GM12878 (cell line): Measurements from ENCODE around the gene OSGIN1. TPM values are rescaled to one million over a fixed set of nuclear protein-coding genes. Genes with fewer than 3 reads are reported as not detected.

Experiments used
- ATAC-seq: fragments of 200-7000 bp; cut with Tn5 transposase; 3 replicates; pipeline ENCODE4 v1.9.1; 2020; ENCODE audit warnings: mild to moderate bottlenecking, moderate library complexity
- BruUV-seq: library from RNA; stranded (reverse); fragments of 400-500 nt; replicated peaks from 2 replicates; lab custom pipeline; 2021; lab: Mats Ljungman, UMichigan
- CTCF ChIA-PET: fragments of 300-600 bp; sonication (Branson Sonifier 250); formaldehyde crosslinking; extraction: SDS; loops from one replicate; lab custom pipeline; 2021; ENCODE audit warnings: inconsistent platforms; lab: Yijun Ruan, JAX
- POLR2A ChIA-PET: fragments of 350-600 bp; formaldehyde crosslinking; extraction: SDS; loops from one replicate; lab custom pipeline; 2021; ENCODE audit warnings: inconsistent platforms; lab: Charles Lee
- RAD21 ChIA-PET: fragments of 300-600 bp; sonication (Branson Sonifier 250); formaldehyde crosslinking; loops from one replicate; lab custom pipeline; 2023; ENCODE audit warnings: antibody characterized with exemption; ENCODE audit not compliant: unreplicated experiment; lab: Charles Lee
- SMC1A ChIA-PET: fragments of 300-600 bp; sonication (Branson Sonifier 250); formaldehyde crosslinking; loops from one replicate; lab custom pipeline; 2023; ENCODE audit not compliant: unreplicated experiment, uncharacterized antibody; lab: Charles Lee
- DNase-seq: peaks from one replicate; pipeline ENCODE4 v3.0.0-alpha.2; 2011; ENCODE audit warnings: low read depth, low spot score
- FAIRE-seq: peaks from 3 replicates; lab custom pipeline; 2011; peaks lifted over from hg19 to GRCh38; lab: Jason Lieb, UNC
- H2AFZ ChIP-seq: 2 replicates; pipeline ENCODE4 v1.6.0; 2011; ENCODE audit warnings: low read depth, low read length, control low read depth; ENCODE audit not compliant: control insufficient read depth
- H3K27ac ChIP-seq: 2 replicates; pipeline ENCODE4 v1.5.1; 2011; ENCODE audit warnings: control low read depth; ENCODE audit not compliant: control insufficient read depth, insufficient read depth
- H3K27me3 ChIP-seq, 2 experiments: replicated peaks in 1 of 2; 2 replicates each; pipeline versions ENCODE4 v1.6.0 to v1.6.1; 2011; ENCODE audit warnings: low read length in 1 of 2; ENCODE audit not compliant: control insufficient read depth in 2 of 2, insufficient read depth in 2 of 2
- H3K36me3 ChIP-seq, 2 experiments: 2 replicates each; pipeline ENCODE4 v1.5.1; 2011; ENCODE audit warnings: low read length in 1 of 2; ENCODE audit not compliant: control insufficient read depth in 2 of 2, insufficient read depth in 2 of 2
- H3K4me1 ChIP-seq: 2 replicates; pipeline ENCODE4 v1.6.1; 2011; ENCODE audit warnings: mild to moderate bottlenecking, low read length, moderate library complexity, mixed read lengths; ENCODE audit not compliant: control insufficient read depth, insufficient read depth
- H3K4me2 ChIP-seq: 2 replicates; pipeline ENCODE4 v1.6.0; 2011; ENCODE audit warnings: control low read depth; ENCODE audit not compliant: control insufficient read depth, insufficient read depth
- H3K4me3 ChIP-seq: fragments of 200-600 bp; sonication (generic); 2 replicates; pipeline ENCODE4 v1.5.1; 2016
- H3K79me2 ChIP-seq: 2 replicates; pipeline ENCODE4 v1.6.0; 2011; ENCODE audit warnings: low read length; ENCODE audit not compliant: control insufficient read depth, insufficient read depth
- H3K9ac ChIP-seq: 2 replicates; pipeline ENCODE4 v1.8.0; 2011; ENCODE audit warnings: low read length, control low read depth, mixed read lengths; ENCODE audit not compliant: control insufficient read depth, insufficient read depth
- H3K9me3 ChIP-seq: replicated peaks from 3 replicates; pipeline ENCODE4 v1.5.1; 2011; ENCODE audit warnings: mild to moderate bottlenecking, low read length; ENCODE audit not compliant: control insufficient read depth, insufficient read depth
- H4K20me1 ChIP-seq: 2 replicates; pipeline ENCODE4 v1.6.0; 2011; ENCODE audit not compliant: control insufficient read depth, insufficient read depth
- ATF2 ChIP-seq: IDR thresholded peaks from 2 replicates; pipeline ENCODE4 v1.6.1; 2012; ENCODE audit warnings: low read length, inconsistent platforms
- BCLAF1 ChIP-seq: fragments of 450-650 bp; IDR thresholded peaks from 2 replicates; pipeline ENCODE4 v1.6.1; 2017; ENCODE audit warnings: antibody characterized with exemption, mild to moderate bottlenecking, moderate library complexity
- BRCA1 ChIP-seq: IDR thresholded peaks from 2 replicates; pipeline ENCODE4 v1.6.1; 2011; ENCODE audit warnings: low read depth, low read length, improper control_type of control experiment
- DPF2 ChIP-seq: fragments of 450-650 bp; IDR thresholded peaks from 2 replicates; pipeline ENCODE4 v1.6.1; 2017; ENCODE audit warnings: mild to moderate bottlenecking
- E4F1 ChIP-seq: fragments of 450-650 bp; IDR thresholded peaks from 2 replicates; pipeline ENCODE4 v1.6.1; 2018; ENCODE audit warnings: borderline replicate concordance, mild to moderate bottlenecking; ENCODE audit not compliant: partially characterized antibody
- IKZF1 ChIP-seq: fragments of 450-650 bp; conservative IDR thresholded peaks from 2 replicates; pipeline ENCODE4 v1.6.1; 2017; ENCODE audit warnings: antibody characterized with exemption, mild to moderate bottlenecking
- IKZF2 ChIP-seq, 2 experiments: fragments of 450-650 bp; IDR thresholded peaks; 2 replicates each; pipeline ENCODE4 v1.6.1; 2017; ENCODE audit warnings: mild to moderate bottlenecking in 2 of 2, moderate library complexity in 2 of 2
- NR2C2 ChIP-seq: IDR thresholded peaks from 2 replicates; pipeline ENCODE4 v1.6.1; 2011; ENCODE audit warnings: borderline replicate concordance, low read depth; ENCODE audit not compliant: control insufficient read depth, insufficient read length
- PAX8 ChIP-seq: fragments of 450-650 bp; IDR thresholded peaks from 2 replicates; pipeline ENCODE4 v1.6.1; 2017; ENCODE audit warnings: mild to moderate bottlenecking, moderate library complexity
- PRDM15 ChIP-seq: fragments of 450-650 bp; formaldehyde crosslinking; IDR thresholded peaks from 2 replicates; pipeline ENCODE4 v1.4.0; 2020; ENCODE audit warnings: mild to moderate bottlenecking, moderate library complexity
- SMAD1 ChIP-seq: fragments of 450-650 bp; IDR thresholded peaks from 2 replicates; pipeline ENCODE4 v1.6.1; 2018; ENCODE audit warnings: mild to moderate bottlenecking, low read depth; ENCODE audit not compliant: partially characterized antibody
- SPI1 ChIP-seq: IDR thresholded peaks from 2 replicates; pipeline ENCODE4 v1.6.1; 2011; ENCODE audit warnings: low read depth, mild to moderate bottlenecking, low read length, moderate library complexity, borderline replicate concordance; ENCODE audit not compliant: insufficient read depth
- WGBS: methylation state at CpG from one replicate; pipeline ENCODE4 v1.1.6; 2016; ENCODE audit warnings: low lambda C conversion rate; ENCODE audit not compliant: insufficient replicate concordance, insufficient coverage; ENCODE audit errors: missing lambda C conversion rate; 5-methylcytosine and 5-hydroxymethylcytosine counted together
- in situ Hi-C: fragments of 300-500 bp; cut with MboI; formaldehyde crosslinking; loops from 9 replicates; pipeline ENCODE4 v1.14.3; 2018; ENCODE audit warnings: mixed read lengths
- intact Hi-C: fragments of 100-400 bp; cut with micrococcal nuclease; formaldehyde crosslinking; loops from one replicate; pipeline ENCODE4 v1.14.2; 2022; ENCODE audit not compliant: unreplicated experiment
- polyA plus RNA-seq, 11 experiments: library from polyadenylated mRNA; depleted of rRNA in 4 of 11; unstranded in 6 of 11; stranded (reverse) in 5 of 11; fragments of >200 nt; fragmentation: Nextera tagmentation in 4 of 11; fragmentation: Illumina TruSeq in 1 of 11; extraction: Ambion mirVana in 4 of 11; extraction: Trizol in 1 of 11; gene quantifications; 1 replicate in 1 of 11; 2 replicates in 10 of 11; pipeline versions ENCODE4 v1.2.1 to v1.2.3, GENCODE V29; 2011 to 2016; ENCODE audit warnings: inconsistent platforms in 2 of 11, missing spikeins in 2 of 11, low read depth in 1 of 11
- total RNA-seq, 4 experiments: library from RNA; depleted of rRNA in 3 of 4; stranded (reverse); fragments of >200 nt in 3 of 4; fragmentation: Illumina TruSeq in 1 of 4; extraction: Trizol in 1 of 4; gene quantifications; 2 replicates each; pipeline versions ENCODE4 v1.2.1 to v1.2.3, GENCODE V29; 2013 to 2021

OSGIN1 gene
- total and polyA plus RNA-seq, 10 of the 15 experiments (the other 5 are each of a cell fraction or from before 2014, with no cell fraction given), result 0.06 to 0.18 (median 0.13) TPM; not detected in 5

GRCh38 chr16:83971165-83972130 is 18.4 kb downstream of the OSGIN1 start:
- H3K4me2 ChIP-seq, result no peak overlapping the region
- no peaks in the 10 kb centered on the region for H3K79me2 ChIP-seq
- ChIA-PET POLR2A (no interaction called here), RAD21 (no interaction called here), SMC1A (no interaction called here), CTCF (interaction anchor here (0.6 to 1.8 kb wide), 3 partner anchors 94 to 754 kb away, joined by 3 to 6 read pairs (median 3); no protein-coding TSS in a partner anchor)
- no peak overlapping the region for H3K4me3 ChIP-seq
- no peaks in the 10 kb centered on the region for H4K20me1 ChIP-seq
- FAIRE-seq (no peak), ATAC-seq (no peak), DNase-seq (no peak)
- H3K9ac ChIP-seq, result no peak overlapping the region
- H3K36me3 ChIP-seq, result no peaks in the 10 kb centered on the region
- no peak overlapping the region for H3K27ac ChIP-seq
- no peak overlapping the region for H2AFZ ChIP-seq
- 42% methylated on average over 27 of the region's 27 CpGs for WGBS
- H3K9me3 ChIP-seq, result no peaks in the 10 kb centered on the region
- in situ Hi-C loops, result no loop called here
- H3K27me3 ChIP-seq, result no peaks in the 10 kb centered on the region
- no TSS peak for BruUV-seq
- no peaks in the 10 kb centered on the region for H3K4me1 ChIP-seq
- intact Hi-C loops, result no loop called here
- TF ChIP-seq NR2C2, result no peak
- no peak for TF ChIP-seq PAX8
- no peak for TF ChIP-seq PRDM15
- no peak for TF ChIP-seq E4F1
- TF ChIP-seq DPF2, result no peak
- TF ChIP-seq SMAD1, result no peak
- no peak for TF ChIP-seq BCLAF1
- no peak for TF ChIP-seq IKZF2 (IDR thresholded peaks at IDR 0.05)
- TF ChIP-seq ATF2, result no peak
- TF ChIP-seq BRCA1, result no peak
- TF ChIP-seq SPI1, result no peak
- TF ChIP-seq IKZF1, result no peak
